H1 (cell line): ENCODE measurements around the gene C11orf65. TPM values are rescaled to one million over a fixed set of nuclear protein-coding genes. Genes with fewer than 3 reads are reported as not detected.

ENCODE experiments used
- CTCF ChIA-PET: fragments of 300-600 bp; sonication (Branson Sonifier 250); formaldehyde crosslinking; loops from one replicate; lab custom pipeline; 2021; ENCODE audit not compliant: partially characterized antibody; lab: Charles Lee
- POLR2A ChIA-PET: fragments of 300-600 bp; sonication (Branson Sonifier 250); formaldehyde crosslinking; loops from one replicate; lab custom pipeline; 2021; ENCODE audit warnings: inconsistent platforms; ENCODE audit not compliant: partially characterized antibody; lab: Charles Lee
- DNase-seq, 2 experiments: peaks; one replicate each; pipeline versions ENCODE4 v3.0.0 to v3.0.0-alpha.2; 2010 to 2022; ENCODE audit warnings: low spot score in 2 of 2, low read depth in 1 of 2, mixed read lengths in 1 of 2
- FAIRE-seq: peaks from 2 replicates; lab custom pipeline; 2011; peaks lifted over from hg19 to GRCh38; lab: Jason Lieb, UNC
- H2AFZ ChIP-seq: 2 replicates; pipeline ENCODE4 v1.8.1; 2012; ENCODE audit warnings: low read length, inconsistent platforms
- H2AK5ac ChIP-seq: 2 replicates; pipeline ENCODE4 v1.6.1; 2013; ENCODE audit warnings: low read depth, low read length
- H2BK120ac ChIP-seq: replicated peaks from 2 replicates; pipeline ENCODE3; 2013; ENCODE audit warnings: low read depth, low read length, inconsistent platforms
- H2BK12ac ChIP-seq: 2 replicates; pipeline ENCODE4 v1.6.1; 2013; ENCODE audit warnings: low read depth, low read length
- H2BK15ac ChIP-seq: 2 replicates; pipeline ENCODE4 v1.6.1; 2013; ENCODE audit warnings: low read length
- H2BK20ac ChIP-seq: 2 replicates; pipeline ENCODE4 v1.6.1; 2013; ENCODE audit warnings: low read length
- H2BK5ac ChIP-seq: 2 replicates; pipeline ENCODE4 v1.6.1; 2013; ENCODE audit warnings: low read depth, low read length
- H3K14ac ChIP-seq: 2 replicates; pipeline ENCODE4 v1.6.1; 2013; ENCODE audit warnings: inconsistent platforms; ENCODE audit not compliant: insufficient read length
- H3K18ac ChIP-seq: 2 replicates; pipeline ENCODE4 v1.6.1; 2013; ENCODE audit warnings: low read length; ENCODE audit errors: extremely low read depth
- H3K23ac ChIP-seq: 2 replicates; pipeline ENCODE4 v1.6.1; 2013; ENCODE audit warnings: inconsistent platforms; ENCODE audit not compliant: insufficient read length
- H3K23me2 ChIP-seq: 2 replicates; pipeline ENCODE4 v1.6.1; 2013; ENCODE audit warnings: low read depth, low read length
- H3K27ac ChIP-seq: 2 replicates; pipeline ENCODE4 v1.6.1; 2011; ENCODE audit warnings: low read depth, low read length, inconsistent platforms
- H3K27me3 ChIP-seq, 4 experiments: replicated peaks in 1 of 4; 1 replicate in 1 of 4; 2 replicates in 3 of 4; pipeline versions ENCODE4 v1.6.1 to v1.8.1; 2011 to 2013; ENCODE audit warnings: low read length in 3 of 4, mild to moderate bottlenecking in 3 of 4, inconsistent platforms in 2 of 4, mixed read lengths in 2 of 4, moderate library complexity in 1 of 4; ENCODE audit not compliant: control insufficient read depth in 3 of 4, insufficient read depth in 3 of 4; ENCODE audit errors: extremely low read depth in 1 of 4
- H3K36me3 ChIP-seq, 4 experiments: 2 replicates each; pipeline versions ENCODE4 v1.6.1 to v1.8.1; 2011 to 2013; ENCODE audit warnings: mild to moderate bottlenecking in 4 of 4, low read length in 3 of 4, moderate library complexity in 2 of 4, control low read depth in 1 of 4, inconsistent platforms in 1 of 4; ENCODE audit not compliant: insufficient read depth in 4 of 4, control insufficient read depth in 2 of 4
- H3K4ac ChIP-seq: replicated peaks from 2 replicates; pipeline ENCODE3; 2013; ENCODE audit warnings: low read length, low read depth, mixed read lengths, inconsistent platforms; ENCODE audit not compliant: insufficient read length
- H3K4me1 ChIP-seq, 4 experiments: replicated peaks in 1 of 4; 1 replicate in 1 of 4; 2 replicates in 3 of 4; pipeline versions ENCODE4 v1.6.1 to v1.8.1; 2011 to 2013; ENCODE audit warnings: low read length in 3 of 4, inconsistent platforms in 2 of 4, mixed read lengths in 1 of 4; ENCODE audit not compliant: insufficient read depth in 4 of 4, control insufficient read depth in 3 of 4
- H3K4me2 ChIP-seq, 2 experiments: 2 replicates each; pipeline versions ENCODE4 v1.6.1 to v1.8.1; 2011 to 2013; ENCODE audit warnings: low read depth in 2 of 2, low read length in 2 of 2, control low read depth in 1 of 2, inconsistent platforms in 1 of 2, mild to moderate bottlenecking in 1 of 2; ENCODE audit not compliant: insufficient read depth in 1 of 2
- H3K4me3 ChIP-seq, 4 experiments: fragments of 200-600, 300-600 bp in 1 of 4; sonication (generic), shearing (Covaris generic), sonication (Bioruptor Twin) in 1 of 4; 2 replicates each; pipeline versions ENCODE4 v1.5.1 to v1.8.1; 2011 to 2016; ENCODE audit warnings: low read length in 4 of 4, low read depth in 3 of 4, control low read depth in 2 of 4, inconsistent platforms in 2 of 4, mild to moderate bottlenecking in 2 of 4, mixed read lengths in 1 of 4, moderate library complexity in 1 of 4; ENCODE audit not compliant: insufficient read depth in 2 of 4; ENCODE audit errors: extremely low read depth in 1 of 4
- H3K56ac ChIP-seq: replicated peaks from 2 replicates; pipeline ENCODE3; 2013; ENCODE audit warnings: low read depth, mild to moderate bottlenecking, mixed read lengths, low read length, inconsistent platforms; ENCODE audit not compliant: insufficient read length
- H3K79me1 ChIP-seq: 2 replicates; pipeline ENCODE4 v1.6.1; 2013; ENCODE audit warnings: low read depth, low read length, control low read depth
- H3K79me2 ChIP-seq, 2 experiments: 2 replicates each; pipeline versions ENCODE4 v1.6.1 to v1.8.1; 2012 to 2013; ENCODE audit warnings: low read length in 2 of 2, mild to moderate bottlenecking in 2 of 2, inconsistent platforms in 1 of 2; ENCODE audit not compliant: insufficient read depth in 2 of 2, control insufficient read depth in 1 of 2
- H3K9ac ChIP-seq, 4 experiments: replicated peaks in 1 of 4; 1 replicate in 1 of 4; 2 replicates in 3 of 4; pipeline versions ENCODE4 v1.6.1 to v1.8.1; 2011 to 2013; ENCODE audit warnings: low read depth in 3 of 4, low read length in 3 of 4, control low read depth in 2 of 4, mild to moderate bottlenecking in 2 of 4, moderate library complexity in 2 of 4, inconsistent platforms in 1 of 4; ENCODE audit errors: extremely low read depth in 1 of 4
- H3K9me3 ChIP-seq, 2 experiments: 2 replicates each; pipeline versions ENCODE4 v1.6.1 to v1.8.1; 2012 to 2013; ENCODE audit warnings: mild to moderate bottlenecking in 2 of 2, moderate library complexity in 2 of 2, control low read depth in 1 of 2, inconsistent platforms in 1 of 2, low read depth in 1 of 2, low read length in 1 of 2, mixed read lengths in 1 of 2; ENCODE audit not compliant: insufficient read depth in 2 of 2
- H4K20me1 ChIP-seq, 2 experiments: replicated peaks in 1 of 2; 2 replicates each; pipeline versions ENCODE3 to v1.8.1; 2011 to 2013; ENCODE audit warnings: inconsistent platforms in 2 of 2, low read length in 2 of 2, mild to moderate bottlenecking in 1 of 2; ENCODE audit not compliant: insufficient read depth in 2 of 2, control insufficient read depth in 1 of 2
- H4K5ac ChIP-seq: 2 replicates; pipeline ENCODE4 v1.6.1; 2013; ENCODE audit warnings: low read length, low read depth, mixed read lengths, inconsistent platforms; ENCODE audit not compliant: insufficient read length
- H4K8ac ChIP-seq: 2 replicates; pipeline ENCODE4 v1.8.0; 2013; ENCODE audit warnings: mild to moderate bottlenecking, moderate library complexity, low read length, inconsistent platforms; ENCODE audit not compliant: insufficient read depth; ENCODE audit errors: extremely low read depth
- H4K91ac ChIP-seq: replicated peaks from 2 replicates; pipeline ENCODE3; 2013; ENCODE audit warnings: low read length, mixed read lengths, inconsistent platforms; ENCODE audit not compliant: insufficient read length
- CEBPB ChIP-seq: IDR thresholded peaks from 2 replicates; pipeline ENCODE4 v1.6.1; 2012; ENCODE audit warnings: low read depth, low read length
- SAP30 ChIP-seq: fragments of 300-600 bp; sonication (generic); IDR thresholded peaks from 2 replicates; pipeline ENCODE4 v1.7.1; 2012; ENCODE audit warnings: low read length, moderate library complexity, mild to moderate bottlenecking, inconsistent platforms; ENCODE audit not compliant: insufficient read depth, insufficient replicate concordance
- TBP ChIP-seq: IDR thresholded peaks from 2 replicates; pipeline ENCODE4 v1.6.1; 2011; ENCODE audit warnings: low read depth, low read length, improper control_type of control experiment
- USF2 ChIP-seq: IDR thresholded peaks from 2 replicates; pipeline ENCODE4 v1.6.1; 2011; ENCODE audit warnings: low read length, improper control_type of control experiment
- WGBS, 2 experiments: shearing (Covaris generic) in 1 of 2; methylation state at CpG; one replicate each; pipeline versions ENCODE4 v1.1.6 to v1.1.7; 2013 to 2015; ENCODE audit warnings: low lambda C conversion rate in 2 of 2, mixed read lengths in 2 of 2, inconsistent platforms in 1 of 2, low coverage in 1 of 2, missing lambda C conversion rate in 1 of 2; ENCODE audit not compliant: insufficient replicate concordance in 2 of 2, insufficient coverage in 1 of 2, insufficient read length in 1 of 2; ENCODE audit errors: extremely low coverage in 1 of 2, missing lambda C conversion rate in 1 of 2; 5-methylcytosine and 5-hydroxymethylcytosine counted together
- polyA plus RNA-seq, 7 experiments: library from polyadenylated mRNA; depleted of rRNA in 3 of 7; stranded (reverse) in 5 of 7; unstranded in 2 of 7; fragments of >200 nt in 5 of 7; fragments of 200-250 nt in 2 of 7; gene quantifications; 1 replicate in 5 of 7; 2 replicates in 1 of 7; 4 replicates in 1 of 7; pipeline versions ENCODE4 v1.2.1 to v1.2.3, GENCODE V29; 2011 to 2013; ENCODE audit warnings: missing spikeins in 2 of 7, mixed read lengths in 2 of 7
- total RNA-seq: library from RNA; stranded (reverse); fragmentation: NEBNext Ultra II Directional; extraction: Animal tissue kit (Norgen Biotek cat#: 25700); gene quantifications from 2 replicates; pipeline ENCODE4 v1.2.1, GENCODE V29; 2021

The C11orf65 gene
- total and polyA plus RNA-seq, 2 of the 8 experiments (the other 6 are each of a cell fraction or from before 2014, with no cell fraction given): 0.14 to 0.22 TPM

- no peak overlapping the region for H2AFZ ChIP-seq
- H4K8ac ChIP-seq: no peak overlapping the region
- H3K4me1 ChIP-seq: no peaks in the 10 kb centered on the region
- H2BK20ac ChIP-seq: no peak overlapping the region
- H3K9me3 ChIP-seq: peaks cover under 1 to 1% of the 10 kb centered on the region in 2 experiments; a peak in 1 of 4 replicates
- H3K36me3 ChIP-seq: peaks cover 0 to 11% (median 4%) of the 10 kb centered on the region in 4 experiments; a peak in 5 of 8 replicates
- H3K23ac ChIP-seq: no peak overlapping the region
- H3K9ac ChIP-seq: no peak overlapping the region
- DNase-seq (no peak), FAIRE-seq (no peak)
- H3K18ac ChIP-seq: no peak overlapping the region
- no peak overlapping the region for H2BK15ac ChIP-seq
- H3K14ac ChIP-seq: no peak overlapping the region
- no peak overlapping the region for H3K56ac ChIP-seq
- no peak overlapping the region for H3K4me3 ChIP-seq
- H2BK5ac ChIP-seq: no peak overlapping the region
- CTCF ChIA-PET: interaction anchor here (0.5 to 0.7 kb wide), 2 partner anchors 16 to 194 kb away, joined by 3 read pairs; no protein-coding TSS in a partner anchor
- no peak overlapping the region for H3K4ac ChIP-seq
- H4K91ac ChIP-seq: no peak overlapping the region
- no peak overlapping the region for H4K5ac ChIP-seq
- H2BK120ac ChIP-seq: no peak overlapping the region
- no peak overlapping the region for H2AK5ac ChIP-seq
- no peak overlapping the region for H3K4me2 ChIP-seq
- H3K27me3 ChIP-seq: no peaks in the 10 kb centered on the region
- no peaks in the 10 kb centered on the region for H3K79me2 ChIP-seq
- no peaks in the 10 kb centered on the region for H3K23me2 ChIP-seq
- 75% methylated on average over 1 of the region's 1 CpG; no CpG with 5 or more reads in 1 of the 2 experiments for WGBS, 2 experiments
- POLR2A ChIA-PET: no interaction called here
- no peak overlapping the region for H3K27ac ChIP-seq
- H3K79me1 ChIP-seq: no peaks in the 10 kb centered on the region
- H2BK12ac ChIP-seq: no peak overlapping the region
- no peaks in the 10 kb centered on the region for H4K20me1 ChIP-seq
- no peak for TF ChIP-seq USF2
- TF ChIP-seq CEBPB: no peak
- no peak for TF ChIP-seq TBP
- no peak for TF ChIP-seq SAP30
These were observed 99.2 kb downstream of the C11orf65 start for GRCh38 chr11:108368134-108368533.
